ENCODE data around the gene LSM2. TPM values are rescaled to one million over a fixed set of nuclear protein-coding genes. Genes with fewer than 3 reads are reported as not detected.
A peak's percentile ranks its signal among the peaks of the same experiment; 100 is the strongest.

Gene LSM2
- total and polyA plus RNA-seq, 9 donors: 41.3 to 64.3 (median 55.3) TPM

- Histone ChIP-seq H3K36me3 (ENCODE audit: control insufficient read depth, insufficient read depth, low read length) (peaks cover 48% of the 10 kb centered on the region), H3K4me3 (ENCODE audit: low read length) (no peak within 1 kb of the TSS), H3K27ac (ENCODE audit: low read length) (peak within 1 kb of the TSS; percentile 1), H3K9me3 (replicated peaks; ENCODE audit: control insufficient read depth, low read depth, low read length) (no peaks in the 10 kb centered on the region), H3K27me3 (ENCODE audit: control insufficient read depth, insufficient read depth, low read length) (no peaks in the 10 kb centered on the region), H3K4me1 (ENCODE audit: control insufficient read depth, insufficient read depth, low read length) (peaks cover 12% of the 10 kb centered on the region)
- WGBS (ENCODE audit: insufficient coverage): 25% methylated on average over 8 of the region's 15 CpGs
- DNase-seq: peak; percentile 44
These were observed 29.6 kb downstream of the LSM2 start, which contains the start of gene VWA7 for GRCh38 chr6:31776989-31777666. VWA7 (minus strand) TSS chr6:31777328; CDS start chr6:31776779, 549 bp downstream.

DNA sequence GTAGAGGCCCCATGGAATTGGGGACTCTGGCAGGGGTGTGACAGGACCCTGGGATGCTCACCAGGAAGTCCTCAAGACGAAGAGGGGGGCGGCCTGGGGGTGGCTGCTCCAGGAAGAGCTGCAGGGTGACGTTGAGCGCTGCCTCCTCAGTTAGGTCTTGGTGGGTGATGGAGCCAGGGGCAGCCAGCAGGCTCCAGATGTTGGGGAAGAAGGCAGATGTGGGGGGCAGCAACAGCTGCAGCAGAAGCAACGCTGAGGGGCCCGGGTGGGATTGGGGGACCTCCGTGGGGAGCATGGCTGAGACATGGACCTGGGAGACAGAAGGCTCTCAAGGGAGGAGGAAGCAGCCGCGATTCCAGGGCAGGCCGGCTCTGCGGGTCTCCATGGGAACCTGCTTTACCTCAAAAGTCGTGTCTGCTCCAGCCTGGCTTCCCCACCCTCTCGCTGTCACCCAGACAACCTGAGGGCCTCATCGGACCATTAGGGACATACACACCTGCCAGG lies 30.2 kb downstream of the LSM2 start:
- H3K4me3 ChIP-seq (ENCODE audit: low read length): no peak overlapping the region
- H3K27me3 ChIP-seq (ENCODE audit: control insufficient read depth, insufficient read depth, low read length): no peaks in the 10 kb centered on the region
- no peak for DNase-seq
- 46% methylated on average over 10 of the region's 14 CpGs for WGBS (ENCODE audit: insufficient coverage)
- H3K4me1 ChIP-seq (ENCODE audit: control insufficient read depth, insufficient read depth, low read length): peaks cover 12% of the 10 kb centered on the region
- H3K9me3 ChIP-seq (replicated peaks; ENCODE audit: control insufficient read depth, low read depth, low read length): no peaks in the 10 kb centered on the region
- no peak overlapping the region for H3K27ac ChIP-seq (ENCODE audit: low read length)
- H3K36me3 ChIP-seq (ENCODE audit: control insufficient read depth, insufficient read depth, low read length): peaks cover 42% of the 10 kb centered on the region

GRCh38 chr6:31775633-31776484 lies 30.9 kb downstream of the LSM2 start:
- peaks cover 12% of the 10 kb centered on the region for H3K4me1 ChIP-seq (ENCODE audit: control insufficient read depth, insufficient read depth, low read length)
- DNase-seq: no peak
- H3K9me3 ChIP-seq (replicated peaks; ENCODE audit: control insufficient read depth, low read depth, low read length): no peaks in the 10 kb centered on the region
- H3K27ac ChIP-seq (ENCODE audit: low read length): no peak overlapping the region
- H3K36me3 ChIP-seq (ENCODE audit: control insufficient read depth, insufficient read depth, low read length): peaks cover 35% of the 10 kb centered on the region
- no peak overlapping the region for H3K4me3 ChIP-seq (ENCODE audit: low read length)
- no peaks in the 10 kb centered on the region for H3K27me3 ChIP-seq (ENCODE audit: control insufficient read depth, insufficient read depth, low read length)
- 86% methylated on average over 23 of the region's 32 CpGs for WGBS (ENCODE audit: insufficient coverage)

DNA sequence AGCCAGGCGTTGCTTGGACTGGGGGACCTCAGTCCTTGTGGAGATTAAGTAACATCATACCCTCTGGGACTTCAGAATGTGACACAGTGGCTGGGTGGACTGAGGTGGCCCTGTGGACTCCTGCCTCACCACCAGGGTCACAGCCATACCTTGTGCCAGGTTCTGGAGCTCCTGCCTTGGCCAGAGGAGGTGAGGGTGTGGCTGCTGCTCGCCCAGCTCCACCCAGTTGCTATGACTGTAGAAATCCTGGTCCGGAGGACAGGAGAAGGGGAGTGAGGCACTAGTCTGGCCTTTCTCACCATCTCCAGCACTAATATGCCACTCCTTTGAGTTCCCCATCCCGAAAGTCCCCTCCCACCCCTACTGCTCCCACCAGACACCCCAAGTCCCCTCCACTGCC lies 31.6 kb downstream of the LSM2 start:
- WGBS (ENCODE audit: insufficient coverage): 88% methylated on average over 1 of the region's 4 CpGs
- Histone ChIP-seq H3K9me3 (replicated peaks; ENCODE audit: control insufficient read depth, low read depth, low read length) (no peaks in the 10 kb centered on the region), H3K27me3 (ENCODE audit: control insufficient read depth, insufficient read depth, low read length) (no peaks in the 10 kb centered on the region), H3K4me1 (ENCODE audit: control insufficient read depth, insufficient read depth, low read length) (peaks cover 12% of the 10 kb centered on the region), H3K27ac (ENCODE audit: low read length) (no peak overlapping the region), H3K4me3 (ENCODE audit: low read length) (no peak overlapping the region), H3K36me3 (ENCODE audit: control insufficient read depth, insufficient read depth, low read length) (peaks cover 28% of the 10 kb centered on the region)
- no peak for DNase-seq

GRCh38 chr6:31771992-31772358 lies 34.8 kb downstream of the LSM2 start:
- peaks cover 5% of the 10 kb centered on the region for H3K4me1 ChIP-seq (ENCODE audit: control insufficient read depth, insufficient read depth, low read length)
- H3K4me3 ChIP-seq (ENCODE audit: low read length): no peak overlapping the region
- no peaks in the 10 kb centered on the region for H3K9me3 ChIP-seq (replicated peaks; ENCODE audit: control insufficient read depth, low read depth, low read length)
- no peaks in the 10 kb centered on the region for H3K36me3 ChIP-seq (ENCODE audit: control insufficient read depth, insufficient read depth, low read length)
- H3K27me3 ChIP-seq (ENCODE audit: control insufficient read depth, insufficient read depth, low read length): no peaks in the 10 kb centered on the region
- no peak for DNase-seq
- H3K27ac ChIP-seq (ENCODE audit: low read length): no peak overlapping the region
- WGBS (ENCODE audit: insufficient coverage): no CpG with 5 or more reads among the region's 4 CpGs

- Histone ChIP-seq H3K4me1 (ENCODE audit: control insufficient read depth, insufficient read depth, low read length) (peaks cover 7% of the 10 kb centered on the region), H3K36me3 (ENCODE audit: control insufficient read depth, insufficient read depth, low read length) (no peaks in the 10 kb centered on the region), H3K4me3 (ENCODE audit: low read length) (no peak overlapping the region), H3K27me3 (ENCODE audit: control insufficient read depth, insufficient read depth, low read length) (peaks cover 4% of the 10 kb centered on the region), H3K27ac (ENCODE audit: low read length) (no peak overlapping the region), H3K9me3 (replicated peaks; ENCODE audit: control insufficient read depth, low read depth, low read length) (no peaks in the 10 kb centered on the region)
- DNase-seq: no peak
- no CpG with 5 or more reads among the region's 2 CpGs for WGBS (ENCODE audit: insufficient coverage)
These were observed 35.9 kb downstream of the LSM2 start for GRCh38 chr6:31770860-31771259.

GRCh38 chr6:31769684-31770371 lies 36.9 kb downstream of the LSM2 start:
- H3K4me3 ChIP-seq (ENCODE audit: low read length): no peak overlapping the region
- H3K4me1 ChIP-seq (ENCODE audit: control insufficient read depth, insufficient read depth, low read length): peaks cover 7% of the 10 kb centered on the region
- no peak overlapping the region for H3K27ac ChIP-seq (ENCODE audit: low read length)
- H3K9me3 ChIP-seq (replicated peaks; ENCODE audit: control insufficient read depth, low read depth, low read length): no peaks in the 10 kb centered on the region
- H3K27me3 ChIP-seq (ENCODE audit: control insufficient read depth, insufficient read depth, low read length): peaks cover 4% of the 10 kb centered on the region
- H3K36me3 ChIP-seq (ENCODE audit: control insufficient read depth, insufficient read depth, low read length): no peaks in the 10 kb centered on the region
- peak; percentile 35 for DNase-seq
- 74% methylated on average over 5 of the region's 12 CpGs for WGBS (ENCODE audit: insufficient coverage)

DNA sequence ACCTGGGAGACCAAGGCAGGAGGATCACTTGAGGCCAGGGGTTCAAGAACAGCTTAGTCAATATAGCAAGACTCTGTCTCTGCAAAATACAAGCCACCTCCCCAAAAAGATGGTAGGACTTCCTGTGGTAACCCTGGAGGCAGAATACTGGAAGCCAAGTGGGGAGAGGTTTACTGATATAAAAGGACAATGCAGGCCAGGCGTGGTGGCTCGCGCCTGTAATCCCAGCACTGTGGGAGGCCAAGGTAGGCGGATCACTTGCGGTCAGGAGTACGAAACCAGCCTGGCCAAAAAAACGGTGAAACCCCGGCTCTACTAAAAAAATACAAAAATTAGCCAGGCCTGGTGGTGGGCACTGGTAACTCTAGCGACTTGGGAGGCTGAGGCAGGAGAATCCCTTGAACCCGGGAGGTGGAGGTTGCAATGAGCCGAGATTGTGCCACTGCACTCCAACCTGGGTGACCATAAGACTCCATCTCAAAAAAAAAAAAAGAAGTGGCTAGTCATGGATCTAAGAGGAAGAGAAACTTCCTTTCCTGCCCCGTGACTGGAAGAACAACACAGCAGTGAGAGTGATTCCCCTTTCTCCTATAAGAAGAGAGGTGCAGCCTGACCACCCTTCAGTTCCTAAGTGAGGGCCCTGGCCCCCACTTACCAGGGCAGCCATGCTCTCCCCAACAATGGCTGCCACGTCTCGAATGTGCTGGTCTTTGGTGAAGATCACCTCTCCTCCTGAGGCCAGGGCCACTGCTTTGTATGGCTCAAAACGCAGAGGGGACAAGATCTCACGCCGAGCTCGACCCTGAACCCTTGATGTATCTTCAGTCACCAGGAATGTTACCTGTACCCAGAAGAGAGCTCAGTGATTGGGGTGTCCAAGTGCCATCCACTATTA lies 38.2 kb downstream of the LSM2 start:
- H3K27me3 ChIP-seq (ENCODE audit: control insufficient read depth, insufficient read depth, low read length): peaks cover 4% of the 10 kb centered on the region
- H3K9me3 ChIP-seq (replicated peaks; ENCODE audit: control insufficient read depth, low read depth, low read length): no peaks in the 10 kb centered on the region
- H3K4me3 ChIP-seq (ENCODE audit: low read length): no peak overlapping the region
- 91% methylated on average over 7 of the region's 18 CpGs for WGBS (ENCODE audit: insufficient coverage)
- peaks cover 4% of the 10 kb centered on the region for H3K36me3 ChIP-seq (ENCODE audit: control insufficient read depth, insufficient read depth, low read length)
- DNase-seq: peak; percentile 67
- H3K4me1 ChIP-seq (ENCODE audit: control insufficient read depth, insufficient read depth, low read length): peaks cover 7% of the 10 kb centered on the region
- no peak overlapping the region for H3K27ac ChIP-seq (ENCODE audit: low read length)

DNA sequence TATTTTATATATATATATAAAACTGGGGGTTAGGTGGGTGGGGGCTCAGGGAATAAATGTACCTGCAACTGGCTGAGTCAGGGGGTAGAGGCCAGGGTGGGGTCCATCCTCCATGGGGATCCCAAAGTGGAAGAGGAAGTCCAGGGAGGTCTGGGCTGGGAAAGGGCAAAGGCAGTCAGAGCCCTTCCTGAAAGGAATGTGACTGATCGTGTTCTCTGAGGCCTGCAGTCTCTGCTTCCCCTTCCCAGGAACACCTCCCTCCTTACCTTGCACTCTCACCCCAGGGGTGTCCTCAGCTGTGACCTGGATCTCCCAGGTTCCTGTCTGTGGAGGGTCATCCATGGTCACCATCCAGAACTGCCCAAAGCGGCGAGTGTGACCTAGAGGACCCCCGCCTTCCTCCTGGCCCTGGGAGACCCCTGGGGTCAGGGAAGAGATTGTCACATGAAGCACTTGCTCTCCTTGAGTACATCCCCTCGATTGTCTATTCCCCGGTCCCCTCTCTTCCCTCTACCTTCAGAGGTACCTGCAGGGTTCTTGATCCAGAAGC lies 39.6 kb downstream of the LSM2 start:
- Histone ChIP-seq H3K4me3 (ENCODE audit: low read length) (no peak overlapping the region), H3K27me3 (ENCODE audit: control insufficient read depth, insufficient read depth, low read length) (peaks cover 4% of the 10 kb centered on the region), H3K4me1 (ENCODE audit: control insufficient read depth, insufficient read depth, low read length) (peaks cover 16% of the 10 kb centered on the region), H3K9me3 (replicated peaks; ENCODE audit: control insufficient read depth, low read depth, low read length) (no peaks in the 10 kb centered on the region), H3K36me3 (ENCODE audit: control insufficient read depth, insufficient read depth, low read length) (peaks cover 8% of the 10 kb centered on the region), H3K27ac (ENCODE audit: low read length) (no peak overlapping the region)
- no peak for DNase-seq
- WGBS (ENCODE audit: insufficient coverage): no CpG with 5 or more reads among the region's 6 CpGs
